ENCODE measurements around the gene C14orf119. TPM values are rescaled to one million over a fixed set of nuclear protein-coding genes. Genes with fewer than 3 reads are reported as not detected.

The C14orf119 gene
- total and polyA plus RNA-seq, 9 donors: 13.8 to 55.6 (median 41.5) TPM

GRCh38 chr14:23089498-23090253 lies 5.6 kb upstream of the C14orf119 start:
- Histone ChIP-seq H3K36me3 (no peaks in the 10 kb centered on the region), H3K9me3 (no peaks in the 10 kb centered on the region), H3K27me3 (no peaks in the 10 kb centered on the region), H3K4me1 (ENCODE audit: insufficient read depth) (peaks cover 3% of the 10 kb centered on the region), H3K27ac (no peak overlapping the region), H3K4me3 (no peak overlapping the region)
- WGBS, 3 donors: 70 to 74% (median 72%) methylated on average over 12 of the region's 12 CpGs
- no peak for DNase-seq
- intact Hi-C loops (cut with DNase I): no loop called here
- TF ChIP-seq EP300 (IDR thresholded peaks at IDR 0.05): no peak
- TF ChIP-seq CTCF (IDR thresholded peaks at IDR 0.05): no peak
- TF ChIP-seq POLR2A (IDR thresholded peaks at IDR 0.05): no peak

- peaks cover 3% of the 10 kb centered on the region for H3K4me1 ChIP-seq (ENCODE audit: insufficient read depth)
- no peak overlapping the region for H3K4me3 ChIP-seq
- 41 to 53% (median 51%) methylated on average over 4 of the region's 4 CpGs for WGBS, 3 donors
- no peak overlapping the region for H3K27ac ChIP-seq
- intact Hi-C loops (cut with DNase I): no loop called here
- DNase-seq: no peak
- TF ChIP-seq POLR2A (IDR thresholded peaks at IDR 0.05) (no peak), CTCF (IDR thresholded peaks at IDR 0.05) (no peak), EP300 (IDR thresholded peaks at IDR 0.05) (no peak)
- H3K9me3 ChIP-seq: no peaks in the 10 kb centered on the region
- no peaks in the 10 kb centered on the region for H3K36me3 ChIP-seq
- no peaks in the 10 kb centered on the region for H3K27me3 ChIP-seq
These were observed 5.1 kb upstream of the C14orf119 start for GRCh38 chr14:23090254-23090636.

- no peaks in the 10 kb centered on the region for H3K36me3 ChIP-seq
- TF ChIP-seq EP300 (IDR thresholded peaks at IDR 0.05) (no peak), POLR2A (IDR thresholded peaks at IDR 0.05) (no peak), CTCF (IDR thresholded peaks at IDR 0.05) (no peak)
- DNase-seq: no peak
- H3K4me3 ChIP-seq: no peak overlapping the region
- H3K4me1 ChIP-seq (ENCODE audit: insufficient read depth): peaks cover 4% of the 10 kb centered on the region
- H3K9me3 ChIP-seq: no peaks in the 10 kb centered on the region
- intact Hi-C loops (cut with DNase I): no loop called here
- H3K27ac ChIP-seq: no peak overlapping the region
- no peaks in the 10 kb centered on the region for H3K27me3 ChIP-seq
- WGBS, 3 donors: 80 to 86% (median 82%) methylated on average over 12 of the region's 12 CpGs
These were observed 3.7 kb upstream of the C14orf119 start for GRCh38 chr14:23091294-23092225.

- Histone ChIP-seq H3K4me3 (no peak overlapping the region), H3K27me3 (no peaks in the 10 kb centered on the region), H3K36me3 (no peaks in the 10 kb centered on the region), H3K9me3 (no peaks in the 10 kb centered on the region), H3K4me1 (ENCODE audit: insufficient read depth) (peaks cover 7% of the 10 kb centered on the region), H3K27ac (no peak overlapping the region)
- intact Hi-C loops (cut with DNase I): no loop called here
- WGBS, 3 donors: 55 to 62% (median 59%) methylated on average over 2 of the region's 2 CpGs
- TF ChIP-seq CTCF (IDR thresholded peaks at IDR 0.05) (no peak), POLR2A (IDR thresholded peaks at IDR 0.05) (no peak), EP300 (IDR thresholded peaks at IDR 0.05) (no peak)
- DNase-seq: no peak
These were observed 2.2 kb upstream of the C14orf119 start for GRCh38 chr14:23093104-23093503.

All from ovary (tissue), 9 donors.